Spleen (tissue), 11 donors: Measurements from ENCODE around the gene LYZL1. TPM values are rescaled to one million over a fixed set of nuclear protein-coding genes. Genes with fewer than 3 reads are reported as not detected.

Experiments
- DNase-seq: peaks from one replicate; pipeline ENCODE4 v3.0.0-alpha.2; 2020
- H3K27ac ChIP-seq, 8 donors: fragments of 200-600 bp; sonication (generic) in 7 of 8; 1 replicate in 4 of 8; 2 replicates in 4 of 8; pipeline versions ENCODE4 v1.5.0 to v1.8.0; 2016 to 2021; ENCODE audit warnings: inconsistent platforms in 4 of 8, mild to moderate bottlenecking in 4 of 8, moderate library complexity in 1 of 8
- H3K27me3 ChIP-seq, 7 donors: fragments of 200-600 bp; sonication (generic) in 6 of 7; replicated peaks in 1 of 7; 1 replicate in 4 of 7; 2 replicates in 3 of 7; pipeline versions ENCODE4 v1.5.0 to v1.8.0; 2016 to 2021; ENCODE audit warnings: inconsistent platforms in 3 of 7, mild to moderate bottlenecking in 1 of 7
- H3K36me3 ChIP-seq, 6 donors: fragments of 200-600 bp; sonication (generic) in 5 of 6; 1 replicate in 4 of 6; 2 replicates in 2 of 6; pipeline versions ENCODE4 v1.5.0 to v1.8.0; 2016 to 2021; ENCODE audit warnings: inconsistent platforms in 2 of 6
- H3K4me1 ChIP-seq, 6 donors: fragments of 200-600 bp; sonication (generic) in 5 of 6; 1 replicate in 3 of 6; 2 replicates in 3 of 6; pipeline versions ENCODE4 v1.5.0 to v1.8.0; 2016 to 2021; ENCODE audit warnings: inconsistent platforms in 3 of 6
- H3K4me3 ChIP-seq, 8 donors: fragments of 200-600 bp; sonication (generic) in 7 of 8; 1 replicate in 4 of 8; 2 replicates in 4 of 8; pipeline versions ENCODE4 v1.5.0 to v1.8.0; 2016 to 2021; ENCODE audit warnings: inconsistent platforms in 4 of 8, mild to moderate bottlenecking in 4 of 8, moderate library complexity in 2 of 8
- H3K9me3 ChIP-seq, 8 donors: fragments of 200-600 bp; sonication (generic) in 7 of 8; 1 replicate in 4 of 8; 2 replicates in 4 of 8; pipeline versions ENCODE4 v1.5.0 to v1.8.0; 2016 to 2021; ENCODE audit warnings: inconsistent platforms in 4 of 8
- POLR2A ChIP-seq, 3 donors: fragments of 450-650 bp; IDR thresholded peaks; one replicate each; pipeline ENCODE4 v1.5.1; 2017; ENCODE audit warnings: antibody characterized with exemption in 3 of 3, mild to moderate bottlenecking in 1 of 3
- POLR2AphosphoS5 ChIP-seq, 3 donors: sonication (generic); formaldehyde crosslinking; IDR thresholded peaks; one replicate each; pipeline ENCODE4 v1.5.1; 2017; ENCODE audit warnings: antibody characterized with exemption in 3 of 3
- WGBS, 5 donors: extraction: QIAGEN DNeasy Blood & Tissue Kit in 3 of 5; methylation state at CpG; one replicate each; pipeline versions ENCODE4 v1.1.5 to v1.1.7; 2013 to 2018; 5-methylcytosine and 5-hydroxymethylcytosine counted together
- intact Hi-C: fragments of 100-400 bp; cut with DNase I; formaldehyde crosslinking; loops from one replicate; pipeline ENCODE4 v1.15.0; 2023; ENCODE audit warnings: low total_unique reads
- polyA plus RNA-seq, 3 donors: library from polyadenylated mRNA; stranded (reverse); fragments of 200-250 nt; gene quantifications; one replicate each; pipeline ENCODE4 v1.2.1, GENCODE V29; 2013
- total RNA-seq, 7 donors: library from RNA; depleted of rRNA in 3 of 7; stranded (reverse); fragments of >200 nt in 3 of 7; fragmentation: NEBNext Ultra II Directional in 4 of 7; extraction: Animal tissue kit (Norgen Biotek cat#: 25700) in 4 of 7; gene quantifications; one replicate each; pipeline versions ENCODE4 v1.1.0 to v1.2.1, GENCODE V29; 2016 to 2021
- TF ChIP-seq, protein P1 (sequence below), 11 experiments: fragments of 200-600 bp in 7 of 11; fragments of 450-650 bp in 4 of 11; sonication (generic) in 4 of 11; IDR thresholded peaks in 8 of 11; conservative IDR thresholded peaks in 3 of 11; 1 replicate in 7 of 11; 2 replicates in 4 of 11; pipeline versions ENCODE4 v1.4.0 to v1.8.0; 2016 to 2021; ENCODE audit warnings: antibody characterized with exemption in 11 of 11, inconsistent platforms in 4 of 11, mild to moderate bottlenecking in 1 of 11
- donor health status: healthy with polysubstance abuse.
- donor health status: DM: no; HTN: no; CAD: no; lungs with moderate emphysema.
- donor health status: DM: no; HTN: no; CAD: no.
- donor health status: Bipolar disorder and iron deficiency.
- donor health status: healthy.
- donor health status: DM: no; HTN: no; CAD: no.
- donor health status: DM: yes; HTN: yes; CAD: no.

The LYZL1 gene
- total and polyA plus RNA-seq, 10 donors, result not detected

DNA sequence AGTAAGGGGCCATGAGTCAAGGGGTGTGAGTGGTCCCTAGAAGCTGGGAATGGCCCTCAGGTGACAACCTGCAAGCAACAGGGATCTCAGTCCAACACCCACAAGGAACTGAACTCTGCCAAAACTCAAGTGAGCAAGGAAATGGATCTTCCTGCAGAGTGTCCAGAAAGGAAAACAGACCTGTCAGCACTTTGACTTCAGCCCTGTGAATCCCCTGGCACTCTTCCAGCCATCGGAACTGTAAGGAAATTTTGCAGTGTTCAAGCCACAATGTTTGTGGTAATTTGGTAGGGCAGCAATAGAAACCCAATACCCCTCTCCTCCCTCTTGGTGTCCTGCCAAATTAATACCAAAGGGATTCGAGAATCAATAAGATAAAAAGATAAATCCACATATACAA is 6.9 kb downstream of the LYZL1 start:
- no peaks in the 10 kb centered on the region for H3K4me1 ChIP-seq
- DNase-seq, result no peak
- intact Hi-C loops, result no loop called here
- peaks cover 0 to 11% (median 0%) of the 10 kb centered on the region in 7 donors for H3K27me3 ChIP-seq
- no peak overlapping the region for H3K27ac ChIP-seq
- TF ChIP-seq, protein P1, sequence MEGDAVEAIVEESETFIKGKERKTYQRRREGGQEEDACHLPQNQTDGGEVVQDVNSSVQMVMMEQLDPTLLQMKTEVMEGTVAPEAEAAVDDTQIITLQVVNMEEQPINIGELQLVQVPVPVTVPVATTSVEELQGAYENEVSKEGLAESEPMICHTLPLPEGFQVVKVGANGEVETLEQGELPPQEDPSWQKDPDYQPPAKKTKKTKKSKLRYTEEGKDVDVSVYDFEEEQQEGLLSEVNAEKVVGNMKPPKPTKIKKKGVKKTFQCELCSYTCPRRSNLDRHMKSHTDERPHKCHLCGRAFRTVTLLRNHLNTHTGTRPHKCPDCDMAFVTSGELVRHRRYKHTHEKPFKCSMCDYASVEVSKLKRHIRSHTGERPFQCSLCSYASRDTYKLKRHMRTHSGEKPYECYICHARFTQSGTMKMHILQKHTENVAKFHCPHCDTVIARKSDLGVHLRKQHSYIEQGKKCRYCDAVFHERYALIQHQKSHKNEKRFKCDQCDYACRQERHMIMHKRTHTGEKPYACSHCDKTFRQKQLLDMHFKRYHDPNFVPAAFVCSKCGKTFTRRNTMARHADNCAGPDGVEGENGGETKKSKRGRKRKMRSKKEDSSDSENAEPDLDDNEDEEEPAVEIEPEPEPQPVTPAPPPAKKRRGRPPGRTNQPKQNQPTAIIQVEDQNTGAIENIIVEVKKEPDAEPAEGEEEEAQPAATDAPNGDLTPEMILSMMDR (IDR thresholded peaks at IDR 0.05 in 8 of 11, conservative IDR thresholded peaks at IDR 0.05 in 3 of 11), result no peak
- no peak for TF ChIP-seq POLR2A (IDR thresholded peaks at IDR 0.05)
- TF ChIP-seq POLR2AphosphoS5 (IDR thresholded peaks at IDR 0.05), result no peak
- peaks cover 0 to 48% (median 34%) of the 10 kb centered on the region in 8 donors for H3K9me3 ChIP-seq
- no peak overlapping the region for H3K4me3 ChIP-seq
- H3K36me3 ChIP-seq, result no peaks in the 10 kb centered on the region
- WGBS, 5 donors, result 70 to 86% (median 72%) methylated on average over 2 of the region's 2 CpGs

GRCh38 chr10:29297678-29298077 is 8.8 kb downstream of the LYZL1 start:
- intact Hi-C loops, result no loop called here
- peaks cover 0 to 67% (median 51%) of the 10 kb centered on the region in 8 donors for H3K9me3 ChIP-seq
- no peak for DNase-seq
- WGBS, 5 donors, result 62 to 78% (median 72%) methylated on average over 1 of the region's 1 CpG
- no peaks in the 10 kb centered on the region for H3K4me1 ChIP-seq
- no peak overlapping the region for H3K4me3 ChIP-seq
- H3K36me3 ChIP-seq, result no peaks in the 10 kb centered on the region
- H3K27me3 ChIP-seq, result peaks cover 0 to 8% (median 0%) of the 10 kb centered on the region in 7 donors
- H3K27ac ChIP-seq, result no peak overlapping the region
- TF ChIP-seq POLR2A (IDR thresholded peaks at IDR 0.05) (no peak), POLR2AphosphoS5 (IDR thresholded peaks at IDR 0.05) (no peak)
- TF ChIP-seq, protein P1 (IDR thresholded peaks at IDR 0.05 in 8 of 11, conservative IDR thresholded peaks at IDR 0.05 in 3 of 11), result no peak

- no peak for DNase-seq
- Histone ChIP-seq H3K27ac (no peak overlapping the region), H3K4me3 (no peak overlapping the region), H3K4me1 (peaks cover 0 to 5% (median 0%) of the 10 kb centered on the region in 6 donors), H3K9me3 (peaks cover 0 to 60% (median 42%) of the 10 kb centered on the region in 8 donors), H3K27me3 (peaks cover 0 to 13% (median 0%) of the 10 kb centered on the region in 7 donors), H3K36me3 (no peaks in the 10 kb centered on the region)
- TF ChIP-seq POLR2AphosphoS5 (IDR thresholded peaks at IDR 0.05), result no peak
- TF ChIP-seq POLR2A (IDR thresholded peaks at IDR 0.05), result no peak
- TF ChIP-seq, protein P1 (IDR thresholded peaks at IDR 0.05 in 8 of 11, conservative IDR thresholded peaks at IDR 0.05 in 3 of 11), result no peak
- WGBS, 5 donors, result 85 to 100% (median 92%) methylated on average over 1 of the region's 1 CpG
- intact Hi-C loops, result no loop called here
Measured at GRCh38 chr10:29301359-29301910, 12.6 kb downstream of the LYZL1 start.

GRCh38 chr10:29302499-29302898 is 13.6 kb downstream of the LYZL1 start:
- TF ChIP-seq, protein P1 (IDR thresholded peaks at IDR 0.05 in 8 of 11, conservative IDR thresholded peaks at IDR 0.05 in 3 of 11), result no peak
- TF ChIP-seq POLR2AphosphoS5 (IDR thresholded peaks at IDR 0.05) (no peak), POLR2A (IDR thresholded peaks at IDR 0.05) (no peak)
- Histone ChIP-seq H3K4me1 (peaks cover 0 to 5% (median 0%) of the 10 kb centered on the region in 6 donors), H3K27me3 (peaks cover 0 to 13% (median 0%) of the 10 kb centered on the region in 7 donors), H3K36me3 (no peaks in the 10 kb centered on the region), H3K4me3 (no peak overlapping the region), H3K9me3 (peaks cover 0 to 50% (median 35%) of the 10 kb centered on the region in 8 donors), H3K27ac (no peak overlapping the region)
- 89 to 97% (median 94%) methylated on average over 10 of the region's 10 CpGs for WGBS, 5 donors
- no peak for DNase-seq
- intact Hi-C loops, result no loop called here
